ENCODE results near the gene PARP14. TPM values are rescaled to one million over a fixed set of nuclear protein-coding genes. Genes with fewer than 3 reads are reported as not detected.

PARP14 gene
- total and polyA plus RNA-seq, 10 of the 15 experiments (the other 5 are each of a cell fraction or from before 2014, with no cell fraction given) = 21.6 to 189 (median 92.7) TPM

DNA sequence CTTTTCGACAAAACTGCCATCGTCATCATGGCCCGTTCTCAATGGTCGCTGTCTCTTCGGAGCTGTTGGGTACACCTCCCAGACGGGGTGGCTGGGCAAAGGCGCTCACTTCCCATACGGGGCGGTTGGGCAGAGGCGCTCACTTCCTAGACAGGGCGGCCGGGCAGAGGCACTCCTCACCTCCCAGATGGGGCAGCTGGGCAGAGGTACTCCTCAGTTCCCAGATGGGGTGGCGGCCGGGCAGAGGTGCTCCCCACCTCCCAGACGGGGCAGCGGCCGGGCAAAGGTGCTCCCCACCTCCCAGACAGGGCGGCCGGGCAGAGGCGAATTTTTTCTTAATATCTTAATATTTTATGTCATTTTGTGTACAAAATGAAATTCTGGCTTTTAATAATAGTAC lies 44.5 kb downstream of the PARP14 start:
- ATAC-seq (no peak), FAIRE-seq (no peak), DNase-seq (ENCODE audit: low read depth, low spot score) (no peak)
- Histone ChIP-seq H3K9ac (ENCODE audit: control insufficient read depth, insufficient read depth, low read length) (no peak overlapping the region), H3K9me3 (replicated peaks; ENCODE audit: control insufficient read depth, insufficient read depth, low read length) (no peaks in the 10 kb centered on the region), H3K27me3 (replicated peaks in 1 of 2; ENCODE audit: control insufficient read depth in 2 of 2, insufficient read depth in 2 of 2, low read length in 1 of 2) (no peaks in the 10 kb centered on the region), H3K36me3 (ENCODE audit: control insufficient read depth in 2 of 2, insufficient read depth in 2 of 2, low read length in 1 of 2) (peaks cover under 1 to 26% of the 10 kb centered on the region in 2 experiments), H2AFZ (ENCODE audit: control insufficient read depth, low read depth, low read length) (no peak overlapping the region), H3K4me3 (no peak overlapping the region), H3K4me1 (ENCODE audit: control insufficient read depth, insufficient read depth, low read length) (no peaks in the 10 kb centered on the region), H3K27ac (ENCODE audit: control insufficient read depth, insufficient read depth) (no peak overlapping the region), H4K20me1 (ENCODE audit: control insufficient read depth, insufficient read depth) (no peaks in the 10 kb centered on the region), H3K79me2 (ENCODE audit: control insufficient read depth, insufficient read depth, low read length) (no peaks in the 10 kb centered on the region), H3K4me2 (ENCODE audit: control insufficient read depth, insufficient read depth) (no peak overlapping the region)
- ChIA-PET SMC1A (ENCODE audit: uncharacterized antibody, unreplicated experiment) (no interaction called here), CTCF (interaction anchor here (0.7 kb wide), 1 partner anchor 30 kb away, joined by 3 read pairs; no protein-coding TSS in a partner anchor), POLR2A (no interaction called here), RAD21 (ENCODE audit: unreplicated experiment) (no interaction called here)
- BruUV-seq (replicated peaks) = no TSS peak
- TF ChIP-seq FOXM1 (IDR thresholded peaks at IDR 0.05; ENCODE audit: low read depth, low read length) = no peak
- TF ChIP-seq, protein P1, sequence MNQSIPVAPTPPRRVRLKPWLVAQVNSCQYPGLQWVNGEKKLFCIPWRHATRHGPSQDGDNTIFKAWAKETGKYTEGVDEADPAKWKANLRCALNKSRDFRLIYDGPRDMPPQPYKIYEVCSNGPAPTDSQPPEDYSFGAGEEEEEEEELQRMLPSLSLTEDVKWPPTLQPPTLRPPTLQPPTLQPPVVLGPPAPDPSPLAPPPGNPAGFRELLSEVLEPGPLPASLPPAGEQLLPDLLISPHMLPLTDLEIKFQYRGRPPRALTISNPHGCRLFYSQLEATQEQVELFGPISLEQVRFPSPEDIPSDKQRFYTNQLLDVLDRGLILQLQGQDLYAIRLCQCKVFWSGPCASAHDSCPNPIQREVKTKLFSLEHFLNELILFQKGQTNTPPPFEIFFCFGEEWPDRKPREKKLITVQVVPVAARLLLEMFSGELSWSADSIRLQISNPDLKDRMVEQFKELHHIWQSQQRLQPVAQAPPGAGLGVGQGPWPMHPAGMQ (IDR thresholded peaks at IDR 0.05; ENCODE audit: borderline replicate concordance) = no peak
- TF ChIP-seq SKIL (IDR thresholded peaks at IDR 0.05; ENCODE audit: low read depth, poor library complexity, severe bottlenecking) = no peak
- no peak for TF ChIP-seq HDGF (IDR thresholded peaks at IDR 0.05)
- TF ChIP-seq SMC3 (IDR thresholded peaks at IDR 0.05; ENCODE audit: borderline replicate concordance, low read length) = no peak
- TF ChIP-seq STAT3 (IDR thresholded peaks at IDR 0.05; ENCODE audit: low read depth, low read length) = no peak
- TF ChIP-seq PML (IDR thresholded peaks at IDR 0.05; ENCODE audit: low read length) = no peak
- TF ChIP-seq FOXK2 (IDR thresholded peaks at IDR 0.05) = no peak
- TF ChIP-seq ZNF24 (IDR thresholded peaks at IDR 0.05) = no peak
- no peak for TF ChIP-seq YY1 (IDR thresholded peaks at IDR 0.05; ENCODE audit: low read depth, low read length)
- 96% methylated on average over 18 of the region's 20 CpGs for WGBS (ENCODE audit: insufficient coverage, insufficient replicate concordance, low lambda C conversion rate, missing lambda C conversion rate)
- in situ Hi-C loops (cut with MboI) (no loop called here), intact Hi-C loops (cut with micrococcal nuclease; ENCODE audit: unreplicated experiment) (no loop called here)

All from GM12878 (cell line).